Measurements from ENCODE around the gene CCDC13. TPM values are rescaled to one million over a fixed set of nuclear protein-coding genes. Genes with fewer than 3 reads are reported as not detected.

CCDC13 gene
- total and polyA plus RNA-seq, 2 experiments from 2014 or later = 0.27 to 0.45 TPM

DNA sequence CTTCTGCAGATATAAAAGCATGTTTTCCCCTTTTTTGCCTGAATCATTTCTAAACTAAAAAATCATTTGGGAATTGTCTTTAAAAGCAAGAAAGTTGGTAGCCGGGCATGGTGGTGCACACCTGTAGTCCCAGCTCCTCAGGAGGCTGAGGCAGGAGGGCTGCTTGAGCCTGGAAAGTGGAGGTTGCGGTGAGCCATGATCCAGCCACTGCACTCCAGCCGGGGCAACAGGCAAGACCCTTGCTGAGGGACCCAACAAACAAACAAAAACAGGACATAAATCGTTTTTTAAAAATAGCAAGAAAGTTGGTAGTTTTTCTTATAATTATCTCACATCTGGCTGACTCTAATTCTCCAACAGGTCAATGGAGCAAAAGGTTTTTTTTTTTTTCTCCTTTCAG lies 28.7 kb upstream of the CCDC13 start:
- Mint-ChIP-seq H3K4me1 (peaks cover 31% of the 10 kb centered on the region), H3K4me3 (peak overlapping the region; percentile 27; the same call in 1 of the 3 replicates), H3K36me3 (ENCODE audit: low read depth) (peaks cover 14% of the 10 kb centered on the region), H3K27ac (no peak overlapping the region), H3K27me3 (ENCODE audit: insufficient read depth, low read depth, poor library complexity) (peaks cover 17% of the 10 kb centered on the region), H3K9me3 (no peaks in the 10 kb centered on the region)
- DNase-seq (ENCODE audit: low spot score) = no peak
- Histone ChIP-seq H3K9me2 (ENCODE audit: insufficient read depth) (no peaks in the 10 kb centered on the region), H3K36me3 (ENCODE audit: insufficient read depth) (no peaks in the 10 kb centered on the region), H3F3A (replicated peaks; ENCODE audit: low read depth) (peaks cover 6% of the 10 kb centered on the region; the same call in 1 of the 2 replicates), H2AFZ (no peak overlapping the region), H3K79me2 (replicated peaks; ENCODE audit: insufficient read depth) (peaks cover 46% of the 10 kb centered on the region), H3K4me1 (ENCODE audit: insufficient read depth) (peaks cover 28% of the 10 kb centered on the region), H4K20me1 (replicated peaks; ENCODE audit: insufficient read depth) (no peaks in the 10 kb centered on the region; the same call in 1 of the 2 replicates), H3K4me3 (no peak overlapping the region), H3K4me2 (no peak overlapping the region), H3K27ac (ENCODE audit: low read depth) (no peak overlapping the region), H3K27me3 (ENCODE audit: insufficient read depth) (peaks cover 19% of the 10 kb centered on the region)
- ATAC-seq = no peak
- TF ChIP-seq REST (IDR thresholded peaks at IDR 0.05; ENCODE audit: unreplicated experiment) (no peak), ZNF331 (CRISPR knock-in tag; IDR thresholded peaks at IDR 0.05; ENCODE audit: low read depth) (no peak), JUNB (IDR thresholded peaks at IDR 0.05; ENCODE audit: unreplicated experiment) (no peak), CTCF (conservative IDR thresholded peaks at IDR 0.05; ENCODE audit: low read depth in 2 of 2) (no peak), CREB1 (CRISPR knock-in tag; IDR thresholded peaks at IDR 0.05; ENCODE audit: low read depth) (no peak), EZH2phosphoT487 (IDR thresholded peaks at IDR 0.05; ENCODE audit: unreplicated experiment) (no peak), ZNF114 (CRISPR knock-in tag; IDR thresholded peaks at IDR 0.05) (no peak), POLR2AphosphoS5 (IDR thresholded peaks at IDR 0.05; ENCODE audit: low read depth) (no peak), NANOG (IDR thresholded peaks at IDR 0.05; ENCODE audit: borderline replicate concordance) (no peak), EZH2 (IDR thresholded peaks at IDR 0.05; ENCODE audit: low read depth, unreplicated experiment) (no peak), STAT1 (IDR thresholded peaks at IDR 0.05; ENCODE audit: unreplicated experiment) (no peak)
- TF ChIP-seq, protein P1, sequence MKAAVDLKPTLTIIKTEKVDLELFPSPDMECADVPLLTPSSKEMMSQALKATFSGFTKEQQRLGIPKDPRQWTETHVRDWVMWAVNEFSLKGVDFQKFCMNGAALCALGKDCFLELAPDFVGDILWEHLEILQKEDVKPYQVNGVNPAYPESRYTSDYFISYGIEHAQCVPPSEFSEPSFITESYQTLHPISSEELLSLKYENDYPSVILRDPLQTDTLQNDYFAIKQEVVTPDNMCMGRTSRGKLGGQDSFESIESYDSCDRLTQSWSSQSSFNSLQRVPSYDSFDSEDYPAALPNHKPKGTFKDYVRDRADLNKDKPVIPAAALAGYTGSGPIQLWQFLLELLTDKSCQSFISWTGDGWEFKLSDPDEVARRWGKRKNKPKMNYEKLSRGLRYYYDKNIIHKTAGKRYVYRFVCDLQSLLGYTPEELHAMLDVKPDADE (IDR thresholded peaks at IDR 0.05) = no peak
- TF ChIP-seq, protein P2, sequence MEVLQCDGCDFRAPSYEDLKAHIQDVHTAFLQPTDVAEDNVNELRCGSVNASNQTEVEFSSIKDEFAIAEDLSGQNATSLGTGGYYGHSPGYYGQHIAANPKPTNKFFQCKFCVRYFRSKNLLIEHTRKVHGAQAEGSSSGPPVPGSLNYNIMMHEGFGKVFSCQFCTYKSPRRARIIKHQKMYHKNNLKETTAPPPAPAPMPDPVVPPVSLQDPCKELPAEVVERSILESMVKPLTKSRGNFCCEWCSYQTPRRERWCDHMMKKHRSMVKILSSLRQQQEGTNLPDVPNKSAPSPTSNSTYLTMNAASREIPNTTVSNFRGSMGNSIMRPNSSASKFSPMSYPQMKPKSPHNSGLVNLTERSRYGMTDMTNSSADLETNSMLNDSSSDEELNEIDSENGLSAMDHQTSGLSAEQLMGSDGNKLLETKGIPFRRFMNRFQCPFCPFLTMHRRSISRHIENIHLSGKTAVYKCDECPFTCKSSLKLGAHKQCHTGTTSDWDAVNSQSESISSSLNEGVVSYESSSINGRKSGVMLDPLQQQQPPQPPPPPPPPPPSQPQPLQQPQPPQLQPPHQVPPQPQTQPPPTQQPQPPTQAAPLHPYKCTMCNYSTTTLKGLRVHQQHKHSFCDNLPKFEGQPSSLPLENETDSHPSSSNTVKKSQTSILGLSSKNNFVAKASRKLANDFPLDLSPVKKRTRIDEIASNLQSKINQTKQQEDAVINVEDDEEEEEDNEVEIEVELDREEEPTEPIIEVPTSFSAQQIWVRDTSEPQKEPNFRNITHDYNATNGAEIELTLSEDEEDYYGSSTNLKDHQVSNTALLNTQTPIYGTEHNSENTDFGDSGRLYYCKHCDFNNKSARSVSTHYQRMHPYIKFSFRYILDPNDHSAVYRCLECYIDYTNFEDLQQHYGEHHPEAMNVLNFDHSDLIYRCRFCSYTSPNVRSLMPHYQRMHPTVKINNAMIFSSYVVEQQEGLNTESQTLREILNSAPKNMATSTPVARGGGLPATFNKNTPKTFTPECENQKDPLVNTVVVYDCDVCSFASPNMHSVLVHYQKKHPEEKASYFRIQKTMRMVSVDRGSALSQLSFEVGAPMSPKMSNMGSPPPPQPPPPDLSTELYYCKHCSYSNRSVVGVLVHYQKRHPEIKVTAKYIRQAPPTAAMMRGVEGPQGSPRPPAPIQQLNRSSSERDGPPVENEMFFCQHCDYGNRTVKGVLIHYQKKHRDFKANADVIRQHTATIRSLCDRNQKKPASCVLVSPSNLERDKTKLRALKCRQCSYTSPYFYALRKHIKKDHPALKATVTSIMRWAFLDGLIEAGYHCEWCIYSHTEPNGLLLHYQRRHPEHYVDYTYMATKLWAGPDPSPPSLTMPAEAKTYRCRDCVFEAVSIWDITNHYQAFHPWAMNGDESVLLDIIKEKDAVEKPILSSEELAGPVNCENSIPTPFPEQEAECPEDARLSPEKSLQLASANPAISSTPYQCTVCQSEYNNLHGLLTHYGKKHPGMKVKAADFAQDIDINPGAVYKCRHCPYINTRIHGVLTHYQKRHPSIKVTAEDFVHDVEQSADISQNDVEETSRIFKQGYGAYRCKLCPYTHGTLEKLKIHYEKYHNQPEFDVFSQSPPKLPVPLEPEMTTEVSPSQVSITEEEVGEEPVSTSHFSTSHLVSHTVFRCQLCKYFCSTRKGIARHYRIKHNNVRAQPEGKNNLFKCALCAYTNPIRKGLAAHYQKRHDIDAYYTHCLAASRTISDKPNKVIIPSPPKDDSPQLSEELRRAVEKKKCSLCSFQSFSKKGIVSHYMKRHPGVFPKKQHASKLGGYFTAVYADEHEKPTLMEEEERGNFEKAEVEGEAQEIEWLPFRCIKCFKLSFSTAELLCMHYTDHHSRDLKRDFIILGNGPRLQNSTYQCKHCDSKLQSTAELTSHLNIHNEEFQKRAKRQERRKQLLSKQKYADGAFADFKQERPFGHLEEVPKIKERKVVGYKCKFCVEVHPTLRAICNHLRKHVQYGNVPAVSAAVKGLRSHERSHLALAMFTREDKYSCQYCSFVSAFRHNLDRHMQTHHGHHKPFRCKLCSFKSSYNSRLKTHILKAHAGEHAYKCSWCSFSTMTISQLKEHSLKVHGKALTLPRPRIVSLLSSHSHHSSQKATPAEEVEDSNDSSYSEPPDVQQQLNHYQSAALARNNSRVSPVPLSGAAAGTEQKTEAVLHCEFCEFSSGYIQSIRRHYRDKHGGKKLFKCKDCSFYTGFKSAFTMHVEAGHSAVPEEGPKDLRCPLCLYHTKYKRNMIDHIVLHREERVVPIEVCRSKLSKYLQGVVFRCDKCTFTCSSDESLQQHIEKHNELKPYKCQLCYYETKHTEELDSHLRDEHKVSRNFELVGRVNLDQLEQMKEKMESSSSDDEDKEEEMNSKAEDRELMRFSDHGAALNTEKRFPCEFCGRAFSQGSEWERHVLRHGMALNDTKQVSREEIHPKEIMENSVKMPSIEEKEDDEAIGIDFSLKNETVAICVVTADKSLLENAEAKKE (CRISPR knock-in tag; IDR thresholded peaks at IDR 0.05) = no peak
